Stomach (tissue), 4 donors: ENCODE results near the gene ANKFN1.

ENCODE experiments used
- CTCF ChIP-seq, 7 experiments: fragments of 450-650 bp in 4 of 7; fragments of 200-600 bp in 3 of 7; sonication (generic) in 3 of 7; IDR thresholded peaks; one replicate each; pipeline ENCODE4 v1.5.1; 2016 to 2019; ENCODE audit warnings: antibody characterized with exemption in 7 of 7, control low read depth in 2 of 7, mild to moderate bottlenecking in 1 of 7
- POLR2AphosphoS5 ChIP-seq, 3 donors: sonication (generic); formaldehyde crosslinking; IDR thresholded peaks; one replicate each; pipeline ENCODE4 v1.6.1; 2016; ENCODE audit warnings: antibody characterized with exemption in 3 of 3

DNA sequence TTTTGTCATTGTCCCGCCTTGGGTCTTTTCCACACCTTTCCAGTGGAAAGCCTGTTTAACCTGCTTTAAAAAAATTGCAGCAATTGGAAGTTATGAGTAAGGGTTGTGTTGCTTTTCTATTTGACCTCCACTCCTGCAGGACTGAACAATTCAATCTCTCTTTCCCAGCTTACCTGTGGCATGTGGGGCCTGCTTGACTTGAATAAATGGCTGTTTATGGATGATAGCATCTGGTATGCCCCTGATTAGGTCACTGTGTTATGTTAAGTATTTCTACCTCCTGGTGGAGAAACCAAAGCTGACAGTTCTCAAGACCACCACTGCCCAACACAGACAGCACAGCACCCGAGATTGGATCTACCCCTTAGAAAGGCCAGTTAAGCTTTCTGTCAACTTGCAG is 375.4 kb downstream of the ANKFN1 start:
- no peak for TF ChIP-seq CTCF (IDR thresholded peaks at IDR 0.05)
- TF ChIP-seq POLR2AphosphoS5 (IDR thresholded peaks at IDR 0.05) = no peak
